Esophagus squamous epithelium (tissue), 4 donors: ENCODE measurements around the gene SPON1.

ENCODE experiments used
- CTCF ChIP-seq, 6 experiments: fragments of 450-650 bp in 4 of 6; fragments of 200-600 bp in 2 of 6; sonication (generic) in 2 of 6; IDR thresholded peaks; one replicate each; pipeline ENCODE4 v1.5.1; 2016 to 2019; ENCODE audit warnings: antibody characterized with exemption in 6 of 6, mild to moderate bottlenecking in 4 of 6, moderate library complexity in 4 of 6
- POLR2A ChIP-seq, 4 donors: fragments of 450-650 bp; IDR thresholded peaks; one replicate each; pipeline ENCODE4 v1.6.1; 2017; ENCODE audit warnings: antibody characterized with exemption in 4 of 4, mild to moderate bottlenecking in 4 of 4, moderate library complexity in 3 of 4

GRCh38 chr11:14273895-14274294 lies 311.4 kb downstream of the SPON1 start:
- TF ChIP-seq CTCF (IDR thresholded peaks at IDR 0.05) (no peak), POLR2A (IDR thresholded peaks at IDR 0.05) (no peak)
